VCaP (cell line): ENCODE data around the gene SEC23B.

Source experiments
- H3K27ac ChIP-seq: fragments of 450-650 bp; 2 replicates; pipeline ENCODE4 v1.5.1; 2017
- TF ChIP-seq, protein P1 (sequence below): fragments of 450-650 bp; conservative IDR thresholded peaks from 2 replicates; pipeline ENCODE4 v1.5.1; 2017; ENCODE audit warnings: mild to moderate bottlenecking, moderate library complexity

The SEC23B gene

DNA sequence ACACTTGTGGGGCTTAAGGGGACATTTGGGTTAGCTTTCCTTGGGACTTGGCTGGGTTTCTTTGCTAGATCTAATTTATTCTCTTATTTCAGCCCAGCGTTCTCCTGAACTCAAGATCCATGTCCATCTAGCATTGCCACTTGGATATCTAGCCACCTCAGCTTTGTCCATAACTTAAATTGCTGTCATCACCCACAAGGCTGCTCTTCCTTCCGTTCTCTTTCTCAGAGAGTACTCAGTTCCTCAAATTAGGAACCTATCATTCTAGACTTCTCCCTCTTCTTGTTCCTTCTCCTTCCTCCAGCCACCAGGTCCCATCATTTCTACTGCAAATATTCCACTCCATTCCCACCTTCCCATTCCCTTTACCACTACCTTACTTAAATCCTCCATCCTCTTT lies 63.8 kb downstream of the SEC23B start:
- TF ChIP-seq, protein P1, sequence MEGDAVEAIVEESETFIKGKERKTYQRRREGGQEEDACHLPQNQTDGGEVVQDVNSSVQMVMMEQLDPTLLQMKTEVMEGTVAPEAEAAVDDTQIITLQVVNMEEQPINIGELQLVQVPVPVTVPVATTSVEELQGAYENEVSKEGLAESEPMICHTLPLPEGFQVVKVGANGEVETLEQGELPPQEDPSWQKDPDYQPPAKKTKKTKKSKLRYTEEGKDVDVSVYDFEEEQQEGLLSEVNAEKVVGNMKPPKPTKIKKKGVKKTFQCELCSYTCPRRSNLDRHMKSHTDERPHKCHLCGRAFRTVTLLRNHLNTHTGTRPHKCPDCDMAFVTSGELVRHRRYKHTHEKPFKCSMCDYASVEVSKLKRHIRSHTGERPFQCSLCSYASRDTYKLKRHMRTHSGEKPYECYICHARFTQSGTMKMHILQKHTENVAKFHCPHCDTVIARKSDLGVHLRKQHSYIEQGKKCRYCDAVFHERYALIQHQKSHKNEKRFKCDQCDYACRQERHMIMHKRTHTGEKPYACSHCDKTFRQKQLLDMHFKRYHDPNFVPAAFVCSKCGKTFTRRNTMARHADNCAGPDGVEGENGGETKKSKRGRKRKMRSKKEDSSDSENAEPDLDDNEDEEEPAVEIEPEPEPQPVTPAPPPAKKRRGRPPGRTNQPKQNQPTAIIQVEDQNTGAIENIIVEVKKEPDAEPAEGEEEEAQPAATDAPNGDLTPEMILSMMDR, result no peak
- H3K27ac ChIP-seq, result no peak overlapping the region

DNA sequence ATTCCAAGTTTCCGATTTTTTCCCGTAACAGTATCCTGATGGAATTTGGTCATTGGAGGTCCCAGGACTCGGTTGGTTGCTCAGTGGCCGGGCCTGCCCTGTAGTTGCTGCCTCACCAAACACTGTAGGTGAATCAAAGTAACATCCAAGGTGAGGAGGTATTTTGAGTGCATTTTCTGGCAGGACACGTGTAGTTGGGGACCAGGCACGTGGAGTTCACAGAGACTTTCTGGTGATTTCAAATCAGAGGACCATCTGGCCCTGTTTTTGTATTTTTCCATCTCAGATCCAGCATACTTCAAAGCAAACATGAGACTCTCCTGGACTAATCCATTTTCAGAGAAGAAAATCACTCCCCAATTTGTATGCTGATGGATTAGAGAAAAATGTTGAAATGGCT lies 70.2 kb downstream of the SEC23B start:
- H3K27ac ChIP-seq, result peak overlapping the region; percentile 30; the same call in 1 of the 2 replicates
- TF ChIP-seq, protein P1, result no peak

DNA sequence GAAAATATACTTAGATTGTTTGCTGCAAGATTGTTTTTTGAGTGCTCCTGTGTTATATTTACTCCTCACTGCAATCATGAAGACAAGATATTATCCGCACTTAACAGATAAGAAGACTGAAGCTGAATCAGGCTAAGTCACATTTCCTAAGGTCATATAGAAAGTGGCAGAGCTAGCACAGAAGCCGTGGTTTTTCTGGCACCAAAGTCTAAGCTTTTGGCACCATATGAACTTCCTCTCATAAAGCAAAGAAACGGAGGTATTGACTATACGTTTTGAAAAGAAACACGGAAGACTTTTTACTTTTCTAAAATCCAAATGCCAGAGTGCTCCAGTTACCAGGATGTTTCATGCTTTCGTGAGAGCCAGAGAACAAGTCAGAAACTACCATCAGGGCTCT lies 70.8 kb downstream of the SEC23B start:
- peak overlapping the region; percentile 30; the same call in 1 of the 2 replicates for H3K27ac ChIP-seq
- TF ChIP-seq, protein P1, result no peak

DNA sequence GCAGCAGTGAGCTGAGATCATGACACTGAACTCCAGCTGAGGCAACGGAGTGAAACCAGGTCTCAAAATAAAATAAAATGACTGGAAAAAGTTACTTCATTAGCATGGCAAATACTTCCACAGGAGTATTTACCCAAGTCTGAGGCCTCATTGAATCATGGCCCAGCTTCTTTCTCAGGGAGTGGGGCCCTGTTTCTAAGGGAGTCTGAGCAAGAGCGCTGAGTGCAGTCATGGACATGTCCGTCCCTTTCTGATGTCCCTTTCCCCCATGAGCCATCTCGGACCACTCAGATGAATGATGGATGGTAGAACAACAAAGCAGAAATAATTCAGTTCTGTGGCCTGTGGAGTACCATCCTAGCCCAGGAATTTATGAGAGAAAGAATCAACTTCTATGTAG lies 72.3 kb downstream of the SEC23B start:
- no peak overlapping the region for H3K27ac ChIP-seq
- TF ChIP-seq, protein P1, result no peak

DNA sequence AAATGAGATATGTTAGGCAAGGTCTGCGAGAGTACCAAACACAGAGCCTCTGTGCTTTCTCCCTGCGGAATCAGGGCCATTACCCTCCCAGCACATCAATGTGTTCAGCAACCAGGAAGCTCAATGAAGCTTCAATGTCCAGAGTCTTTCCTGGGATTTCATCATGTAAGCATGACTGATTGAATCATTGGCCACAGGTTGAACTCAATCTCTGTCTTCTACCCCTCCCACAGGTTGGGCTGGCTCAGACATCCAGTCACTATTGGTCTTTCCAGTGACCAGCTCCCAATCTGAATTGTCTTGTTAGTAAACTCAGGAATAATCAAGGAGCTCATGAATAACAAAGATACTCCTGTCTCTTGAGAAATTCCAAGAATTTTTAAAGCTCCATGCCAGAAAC lies 77.4 kb downstream of the SEC23B start:
- H3K27ac ChIP-seq, result no peak overlapping the region
- TF ChIP-seq, protein P1, result no peak

DNA sequence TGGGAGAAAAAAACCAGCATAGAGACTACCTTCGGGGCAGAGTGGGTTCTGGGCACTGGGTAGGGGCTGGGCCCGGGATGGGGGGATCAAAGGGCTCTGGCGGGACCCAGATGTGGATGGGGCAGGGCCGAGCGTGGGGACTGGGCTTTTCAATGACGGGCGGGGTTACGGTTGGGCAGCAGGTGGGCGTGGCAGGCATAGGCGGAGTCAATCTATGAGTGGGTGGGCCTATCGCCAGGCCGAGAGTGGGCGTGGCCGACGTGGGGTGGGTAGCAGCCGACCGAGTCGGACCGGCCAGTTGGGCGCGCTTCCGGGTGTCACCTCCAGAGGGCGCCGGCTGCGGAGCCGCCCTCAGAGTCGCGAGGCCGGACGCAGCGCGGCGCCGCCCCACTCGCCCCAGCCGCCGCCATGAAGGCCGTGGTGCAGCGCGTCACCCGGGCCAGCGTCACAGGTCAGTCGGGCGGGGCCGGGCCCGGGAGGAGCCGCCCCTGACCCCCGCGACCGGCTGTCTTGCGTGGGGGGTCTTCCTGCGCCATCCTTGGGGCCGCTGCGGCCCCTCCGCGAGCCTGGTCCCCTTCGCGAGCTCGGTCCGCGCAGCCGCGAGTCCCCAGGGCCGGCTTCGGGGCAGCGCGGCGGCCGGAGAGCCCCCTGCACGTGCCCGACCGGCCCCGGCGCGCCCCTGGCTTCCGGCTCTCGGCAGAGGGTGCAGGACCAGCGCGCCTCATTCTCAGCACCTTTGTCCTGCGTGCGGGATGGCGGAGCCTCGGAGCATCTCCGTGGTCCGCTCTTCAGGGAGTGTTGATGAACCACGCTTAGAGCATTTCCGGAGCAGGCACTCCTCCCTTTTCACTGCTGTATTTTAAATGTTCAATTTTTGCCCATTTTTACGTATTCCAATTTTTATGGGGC lies 80.2 kb downstream of the SEC23B start, which contains the start of gene DTD1:
Gene DTD1 (plus strand): TSS at position 390 of the 909 bp plus-strand sequence. CDS start 19 bp downstream, at position 409.
- TF ChIP-seq, protein P1, result peak; percentile 82
- H3K27ac ChIP-seq, result peak within 1 kb of the TSS; percentile 79

DNA sequence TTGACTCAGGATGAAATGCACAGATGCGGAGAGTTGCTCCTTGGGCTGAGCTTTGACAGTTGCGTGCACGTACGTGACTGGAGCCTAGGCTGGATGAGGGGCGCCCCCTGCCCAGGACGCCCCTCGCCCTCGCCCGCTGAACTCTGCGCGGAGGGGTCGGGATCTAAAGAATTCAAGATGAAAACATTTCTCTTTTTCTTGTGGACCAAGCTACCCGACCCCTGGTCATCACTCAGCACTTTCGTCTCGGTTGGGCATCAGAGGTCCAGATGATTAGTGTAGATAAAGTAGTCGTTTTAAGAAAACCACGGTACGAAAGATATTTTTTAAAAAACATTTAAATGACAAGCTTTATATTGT lies 80.8 kb downstream of the SEC23B start:
- H3K27ac ChIP-seq, result peak overlapping the region; percentile 79
- TF ChIP-seq, protein P1, result no peak
